Activated T-cell treated with anti-CD3 and anti-CD28 coated beads for 4 hours (primary cell): ENCODE measurements around the gene MCF2L2.

Experiments used
- DNase-seq: peaks from one replicate; pipeline ENCODE4 v3.0.0-alpha.2; 2020

Gene MCF2L2

DNA sequence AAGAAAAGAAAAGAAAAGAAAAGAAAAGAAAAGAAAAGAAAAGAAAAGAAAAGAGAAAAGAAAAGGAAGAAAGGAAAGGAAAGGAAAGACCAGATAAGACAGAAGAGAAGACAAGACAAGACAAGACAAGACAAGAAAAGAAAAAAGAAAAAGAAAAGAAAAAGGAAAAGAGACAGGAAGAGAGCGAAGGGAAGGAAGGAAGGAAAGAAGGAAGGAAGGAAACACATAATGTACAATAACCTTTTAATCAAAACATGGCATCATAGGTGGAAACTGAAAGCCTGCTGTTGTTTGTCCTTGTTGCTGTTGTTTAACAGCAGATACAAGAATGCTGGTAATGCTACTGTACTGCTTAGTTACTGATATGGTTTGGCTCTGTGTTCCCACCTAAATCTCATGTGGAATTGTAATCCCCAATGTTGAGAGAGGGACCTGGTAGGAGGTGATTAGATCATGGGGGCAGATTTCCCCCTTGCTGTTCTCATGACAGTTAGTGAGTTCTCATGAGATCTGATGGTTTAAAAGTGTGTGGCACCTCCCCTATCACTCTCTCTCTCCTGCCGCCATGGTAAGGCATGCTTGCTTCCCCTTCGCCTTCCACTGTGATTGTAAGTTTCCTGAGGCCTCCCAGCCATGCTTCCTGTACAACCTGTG lies 67.3 kb downstream of the MCF2L2 start:
- no peak for DNase-seq

GRCh38 chr3:183359036-183359435 lies 69.4 kb downstream of the MCF2L2 start:
- no peak for DNase-seq

GRCh38 chr3:183357564-183358079 lies 70.8 kb downstream of the MCF2L2 start:
- DNase-seq: no peak

DNA sequence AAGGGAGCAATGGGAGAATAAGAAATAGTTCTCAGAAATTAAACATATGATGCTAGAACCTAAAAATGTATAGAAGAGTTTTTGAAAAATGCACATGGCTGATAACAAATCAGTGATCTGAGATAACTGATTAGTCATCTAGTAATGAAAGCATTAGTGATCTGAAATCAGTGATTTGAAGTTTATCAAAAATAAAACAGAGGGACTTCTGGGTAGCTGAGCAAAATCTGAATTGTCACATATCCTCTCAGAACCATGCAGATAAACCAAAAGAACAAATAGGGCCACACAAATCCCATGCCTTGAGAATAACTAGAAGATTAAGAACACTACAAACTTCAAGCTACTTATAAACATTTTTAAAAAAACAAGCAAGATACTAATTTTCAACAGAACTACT lies 71.5 kb downstream of the MCF2L2 start:
- no peak for DNase-seq

DNA sequence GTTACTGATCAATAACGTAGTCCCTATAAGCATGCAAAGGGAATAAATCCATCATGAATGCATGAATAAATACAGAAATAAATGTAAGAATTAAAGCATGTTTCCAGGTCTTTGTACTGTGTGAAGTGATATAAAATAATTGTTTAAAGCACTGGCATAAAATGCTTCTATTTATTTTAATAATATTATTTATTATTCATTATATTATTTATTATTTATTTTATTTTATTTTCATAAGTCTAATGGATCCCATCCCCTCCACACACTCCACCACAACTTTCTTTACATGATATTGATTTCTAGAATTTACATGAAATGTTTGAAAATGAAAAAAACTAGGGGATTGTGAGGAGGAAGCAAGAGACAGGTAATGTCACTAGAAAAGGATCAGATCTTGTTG lies 73.5 kb downstream of the MCF2L2 start:
- no peak for DNase-seq

- DNase-seq: no peak
These were observed 74.0 kb downstream of the MCF2L2 start for GRCh38 chr3:183354325-183354831.

DNA sequence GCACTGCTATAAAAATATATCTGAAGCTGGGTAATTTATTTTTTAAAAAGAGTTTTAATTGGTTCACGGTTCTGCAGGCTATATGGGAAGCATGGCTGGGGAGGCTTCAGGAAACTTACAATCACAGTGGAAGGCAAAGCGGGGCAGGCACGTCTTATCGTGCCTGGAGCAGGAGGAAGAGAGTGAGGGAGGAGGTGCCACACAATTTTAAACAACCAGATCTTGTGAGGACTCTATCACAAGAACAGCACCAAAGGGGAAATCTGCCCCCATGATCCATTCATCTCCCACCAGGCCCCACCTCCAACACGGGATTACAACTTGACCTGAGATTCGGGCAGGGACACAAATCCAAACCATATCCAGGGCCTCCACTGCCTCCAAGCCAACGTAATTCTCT lies 75.0 kb downstream of the MCF2L2 start:
- DNase-seq: no peak

DNA sequence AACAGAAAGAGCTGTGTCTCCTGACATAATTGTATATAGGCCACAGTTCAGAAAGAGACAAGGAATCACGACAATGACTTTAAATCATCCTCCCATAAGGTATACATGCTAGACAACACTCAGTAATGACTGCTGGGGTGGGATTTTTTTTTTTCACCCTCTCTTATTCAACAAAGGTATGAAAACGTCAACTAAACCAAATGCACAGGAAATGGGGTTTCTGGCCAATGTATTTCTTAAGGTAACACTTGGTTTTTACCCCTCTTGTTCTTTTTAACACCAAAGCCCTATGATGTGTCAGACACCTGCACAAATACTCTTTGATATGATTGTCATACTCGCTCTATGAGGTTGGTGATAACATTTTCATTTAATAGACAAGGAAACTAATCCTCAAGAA lies 78.3 kb downstream of the MCF2L2 start:
- DNase-seq: no peak

- no peak for DNase-seq
These were observed 78.8 kb downstream of the MCF2L2 start for GRCh38 chr3:183349421-183350157.

DNA sequence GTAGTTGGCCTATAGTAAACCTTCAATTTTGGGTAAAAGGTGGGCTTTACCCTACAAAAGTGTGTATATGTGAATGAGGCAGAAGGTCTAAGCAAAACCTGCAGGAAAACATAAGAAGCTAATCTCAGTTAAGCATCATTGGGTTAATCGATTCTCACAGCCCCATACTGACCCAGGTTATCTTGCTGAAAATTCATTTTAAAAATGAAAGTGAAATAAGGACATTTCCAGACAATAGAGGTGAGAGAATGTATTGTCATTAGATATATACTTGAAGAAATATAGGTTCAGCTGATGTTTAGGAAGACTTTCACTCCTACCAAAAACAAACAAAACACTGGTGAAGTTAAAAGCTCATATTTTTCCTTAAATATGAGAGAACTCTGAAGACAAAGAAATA lies 85.6 kb downstream of the MCF2L2 start:
- DNase-seq: no peak

GRCh38 chr3:183341545-183342288 lies 86.7 kb downstream of the MCF2L2 start:
- DNase-seq: no peak

GRCh38 chr3:183340222-183340621 lies 88.2 kb downstream of the MCF2L2 start:
- DNase-seq: no peak

GRCh38 chr3:183339461-183340086 lies 88.8 kb downstream of the MCF2L2 start:
- DNase-seq: no peak

- DNase-seq: no peak
These were observed 89.9 kb downstream of the MCF2L2 start for GRCh38 chr3:183338520-183338919.

GRCh38 chr3:183332487-183332886 lies 95.9 kb downstream of the MCF2L2 start:
- no peak for DNase-seq

- DNase-seq: no peak
These were observed 96.9 kb downstream of the MCF2L2 start for GRCh38 chr3:183331498-183331897.

- no peak for DNase-seq
These were observed 97.5 kb downstream of the MCF2L2 start for GRCh38 chr3:183330881-183331280.

DNA sequence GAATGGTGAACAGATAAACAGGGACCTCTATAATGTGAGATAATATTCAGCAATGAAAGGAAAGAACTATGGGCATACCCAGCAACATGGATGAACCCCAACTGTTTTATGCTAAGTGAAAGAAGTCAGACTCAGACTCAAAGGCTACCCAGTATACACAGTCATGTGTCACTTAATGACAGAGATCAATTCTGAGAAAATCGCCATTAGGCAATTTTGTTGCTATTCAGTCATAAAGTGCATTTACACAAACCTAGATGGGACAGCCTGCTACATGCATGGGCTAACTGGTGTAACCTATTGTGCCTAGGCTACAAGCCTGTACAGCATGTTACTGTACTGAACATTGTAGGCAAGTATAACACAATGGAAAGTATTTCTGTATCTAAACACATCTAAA lies 98.9 kb downstream of the MCF2L2 start:
- no peak for DNase-seq

DNA sequence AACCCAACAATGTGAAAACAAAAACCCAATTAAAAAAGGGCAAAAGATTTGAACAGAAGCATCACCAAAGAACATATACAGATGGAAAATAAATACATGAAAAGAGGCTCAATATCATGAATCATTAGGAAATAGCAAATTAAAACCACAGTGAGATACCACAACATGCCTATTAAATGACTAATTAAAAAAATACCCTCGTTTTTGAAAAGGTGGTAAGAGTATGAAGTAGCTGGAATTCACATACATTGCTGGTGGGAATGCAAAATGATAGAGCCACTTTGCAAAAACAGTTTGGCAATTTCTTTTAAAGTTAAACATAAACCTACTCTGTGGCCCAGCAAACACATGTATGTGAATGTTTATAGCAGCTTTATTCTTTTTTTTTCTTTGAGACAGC lies 99.6 kb downstream of the MCF2L2 start:
- no peak for DNase-seq

DNA sequence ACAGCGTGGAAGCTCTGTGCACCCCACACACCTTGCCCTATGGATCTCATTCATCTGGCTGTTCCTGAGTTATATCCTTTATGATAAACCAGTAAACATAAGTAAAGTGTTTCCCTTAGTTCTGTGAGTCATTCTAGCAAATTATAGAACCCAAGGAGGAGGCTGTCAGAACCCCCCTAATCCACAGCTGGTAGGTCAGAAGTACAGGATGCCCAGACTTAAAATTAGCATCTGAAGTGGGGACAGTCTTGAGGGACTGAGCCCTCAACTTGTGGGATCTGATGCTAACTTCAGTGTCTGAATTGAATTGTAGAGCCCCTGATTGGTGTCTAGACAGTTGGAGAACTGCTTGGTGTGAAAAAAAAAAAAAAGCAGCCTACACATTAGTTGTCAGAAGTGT lies 100.3 kb downstream of the MCF2L2 start:
- DNase-seq: no peak

DNA sequence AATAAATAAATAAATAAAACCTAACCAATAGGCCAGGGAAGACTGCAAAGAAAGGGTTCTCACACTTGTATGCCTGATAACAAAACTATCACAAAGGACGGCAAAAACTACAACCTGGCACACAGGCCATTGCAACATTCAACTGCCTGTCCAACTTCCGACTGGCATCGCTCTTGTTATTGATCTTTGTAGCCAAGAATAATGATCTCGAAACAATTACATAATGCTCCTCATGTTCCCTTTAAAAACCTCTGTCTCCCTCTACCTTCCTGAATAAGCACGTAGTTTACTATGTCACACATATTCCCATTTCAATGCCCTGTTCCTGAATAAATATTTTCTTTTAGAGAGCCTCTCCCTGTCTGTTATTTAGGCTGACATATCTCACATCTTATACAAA lies 101.1 kb downstream of the MCF2L2 start:
- DNase-seq: no peak

DNA sequence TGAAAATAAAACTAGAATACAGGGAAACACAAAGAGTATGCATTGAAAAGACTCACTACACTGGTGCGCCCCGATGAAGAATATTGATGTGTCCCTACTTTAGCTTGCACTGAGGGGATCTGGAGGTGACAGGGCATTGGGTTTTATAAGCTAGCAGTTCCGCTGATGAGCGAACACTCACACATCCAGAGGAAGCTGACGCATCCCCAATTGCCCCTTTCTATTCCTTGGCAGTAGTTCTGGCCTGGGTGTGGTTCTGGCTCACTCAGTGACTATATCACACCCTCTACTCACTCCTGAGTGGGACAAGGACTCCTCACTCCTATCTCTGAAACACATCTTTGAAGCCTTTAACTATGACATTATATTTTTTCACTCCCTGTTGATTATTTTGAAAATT lies 104.3 kb downstream of the MCF2L2 start:
- DNase-seq: no peak

DNA sequence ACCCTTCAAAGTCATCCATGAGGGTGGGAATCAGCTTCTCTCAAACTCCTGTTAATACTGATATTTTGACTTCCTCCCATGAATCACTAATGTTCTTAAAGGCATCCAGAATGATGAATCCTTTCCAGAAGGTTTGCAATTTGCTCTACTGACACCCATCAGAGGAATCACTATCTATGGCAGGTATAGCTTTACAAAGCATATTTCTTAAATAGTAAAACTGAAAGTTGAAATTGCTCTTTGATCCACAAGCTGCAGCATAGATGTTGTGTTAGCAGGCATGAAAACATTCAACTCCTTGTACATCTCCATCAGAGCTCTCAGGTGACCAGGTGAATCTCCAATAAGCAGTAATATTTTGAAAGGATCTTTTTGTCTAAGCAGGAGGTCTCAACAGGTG lies 109.0 kb downstream of the MCF2L2 start:
- DNase-seq: no peak
